Stimulated activated CD8-positive, alpha-beta memory T cell treated with anti-CD3 and anti-CD28 coated beads, Interleukin-7, amount 100 ng/mL, for 48 hours (primary cell): ENCODE results near the gene PADI6.
"Not testable (repeated sequence)": the region's sequence is repeated elsewhere in the genome, so short reads cannot be mapped to it uniquely, and the experiment has no call there.

Experiments used
- DNase-seq, 2 donors: peaks; one replicate each; pipeline ENCODE4 v3.0.0-alpha.2; 2020; ENCODE audit warnings: low read depth in 1 of 2; ENCODE audit errors: extremely low read depth in 1 of 2

Gene PADI6

DNA sequence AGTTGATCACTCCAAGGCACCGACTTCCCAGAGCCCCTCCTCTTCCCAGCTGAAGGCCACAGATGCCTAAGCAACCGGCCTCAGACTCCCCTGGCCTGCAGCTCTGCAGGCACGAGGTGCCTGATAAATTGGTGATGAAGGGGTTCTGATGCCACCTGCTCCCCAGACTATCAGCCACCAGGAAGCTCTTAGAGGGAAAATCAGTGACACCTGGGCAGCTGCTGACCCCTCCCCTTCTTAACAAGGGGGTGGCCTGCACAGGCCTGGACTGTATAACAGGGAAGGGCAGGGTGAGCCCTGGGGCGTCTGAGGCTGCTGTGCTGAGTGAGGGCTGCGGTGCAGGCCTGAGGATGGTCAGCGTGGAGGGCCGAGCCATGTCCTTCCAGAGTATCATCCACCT, at the start of gene PADI6:
Gene PADI6, plus strand, starts transcription at position 301 of the 400 bp plus-strand sequence. Its CDS starts 50 bp downstream, at position 351.
- no peak for DNase-seq

DNA sequence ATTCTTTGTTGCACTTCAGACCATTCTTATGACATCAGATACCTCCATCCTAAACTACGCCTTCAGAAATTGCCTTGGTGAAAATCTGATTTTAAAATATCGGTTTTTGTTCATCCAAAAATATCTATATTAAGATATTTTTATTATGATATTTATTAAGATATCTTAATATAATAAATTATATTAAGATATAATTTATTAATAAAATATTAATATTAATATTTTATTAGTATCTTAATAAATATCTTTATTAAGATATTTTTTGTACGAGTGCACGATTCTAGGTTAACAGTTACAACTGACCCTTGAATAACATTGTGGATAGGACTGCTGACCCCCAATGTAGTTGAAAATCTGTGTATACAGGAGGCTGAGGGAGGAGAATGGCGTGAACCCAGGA, 43.1 kb upstream of the PADI6 start:
- no peak for DNase-seq

- no peak for DNase-seq
These were observed 42.4 kb upstream of the PADI6 start for GRCh38 chr1:17329610-17330009.

- no peak for DNase-seq
These were observed 41.1 kb upstream of the PADI6 start for GRCh38 chr1:17330856-17331255.

DNA sequence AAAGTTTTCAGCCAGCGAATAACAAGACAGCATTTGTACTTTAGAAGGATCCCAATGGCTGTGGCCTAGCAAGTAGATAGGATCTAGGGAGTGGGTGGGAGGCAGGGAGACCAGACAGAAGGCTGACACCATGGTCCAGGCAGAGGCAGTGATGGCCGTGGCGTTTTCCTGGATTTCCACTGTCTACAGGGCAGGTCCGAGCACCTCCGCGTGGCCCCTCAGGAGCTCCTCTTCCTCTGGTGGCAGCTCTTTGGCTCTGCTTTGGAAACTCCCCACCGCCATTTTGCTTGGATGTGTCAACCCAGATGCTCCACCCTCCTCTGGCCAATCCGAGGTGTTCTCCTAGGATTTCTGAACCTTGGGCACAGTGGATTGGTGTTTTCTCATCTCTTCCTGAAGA, 38.9 kb upstream of the PADI6 start:
- no peak for DNase-seq

DNA sequence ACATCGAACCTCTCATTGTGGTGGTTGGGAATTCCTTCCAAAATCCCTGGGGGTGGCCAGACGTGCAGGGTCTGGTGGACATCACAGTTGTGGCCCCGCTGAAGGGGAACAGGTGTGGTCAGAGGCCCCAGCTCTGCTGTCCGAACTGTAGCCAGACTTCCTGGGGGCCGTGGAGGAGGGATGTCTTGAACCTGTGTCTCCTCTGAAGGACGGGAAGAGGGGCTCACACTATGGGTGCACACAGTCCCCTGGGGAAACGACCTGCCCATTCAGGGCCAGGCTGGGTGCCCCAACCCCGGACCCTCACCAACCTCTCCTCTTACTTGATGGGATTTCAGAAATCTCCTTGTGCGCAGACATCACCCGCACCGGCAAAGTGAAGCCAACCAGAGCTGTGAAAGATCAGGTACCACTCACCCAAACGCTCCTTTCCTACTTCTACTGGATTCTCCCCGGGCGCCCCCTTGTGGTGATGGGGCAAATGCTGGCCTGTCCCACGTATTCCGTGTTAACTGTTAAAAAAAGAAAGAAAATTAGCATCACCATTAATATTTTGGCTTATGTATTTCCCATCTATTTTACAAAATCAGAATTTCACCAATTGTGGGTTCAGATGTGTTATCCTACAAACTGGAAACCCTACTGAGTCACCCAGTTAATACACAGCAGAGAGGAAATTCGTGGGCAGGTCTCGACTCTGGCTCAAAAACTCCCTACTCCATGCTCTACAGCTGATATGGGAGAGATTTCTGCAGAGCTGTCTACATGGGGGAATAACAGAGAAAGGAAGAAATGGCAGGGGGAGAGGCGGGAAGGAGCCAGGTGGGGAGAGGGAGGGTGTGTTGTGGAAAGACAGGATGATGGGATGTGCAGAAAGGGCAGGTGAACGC, 35.9 kb upstream of the PADI6 start:
- peak; percentile 8 to 20 for DNase-seq

- DNase-seq = no peak
These were observed 33.1 kb upstream of the PADI6 start for GRCh38 chr1:17338706-17339493.

DNA sequence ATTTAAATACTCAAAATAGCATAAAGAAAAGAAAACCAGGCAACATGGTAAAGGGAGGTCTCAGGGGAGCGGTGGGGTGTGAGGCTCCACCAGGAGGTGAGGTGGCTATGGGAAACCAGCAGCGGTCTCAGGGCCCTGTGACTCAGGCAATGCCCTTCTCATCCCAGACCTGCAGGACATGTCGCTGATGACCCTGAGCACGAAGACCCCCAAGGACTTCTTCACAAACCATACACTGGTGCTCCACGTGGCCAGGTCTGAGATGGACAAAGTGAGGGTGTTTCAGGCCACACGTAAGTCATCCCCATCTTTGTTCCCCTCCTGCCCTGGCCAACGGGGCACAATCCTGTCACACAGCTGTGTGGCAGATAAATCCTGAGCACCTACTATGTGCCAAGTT, 32.5 kb upstream of the PADI6 start:
- no peak for DNase-seq

DNA sequence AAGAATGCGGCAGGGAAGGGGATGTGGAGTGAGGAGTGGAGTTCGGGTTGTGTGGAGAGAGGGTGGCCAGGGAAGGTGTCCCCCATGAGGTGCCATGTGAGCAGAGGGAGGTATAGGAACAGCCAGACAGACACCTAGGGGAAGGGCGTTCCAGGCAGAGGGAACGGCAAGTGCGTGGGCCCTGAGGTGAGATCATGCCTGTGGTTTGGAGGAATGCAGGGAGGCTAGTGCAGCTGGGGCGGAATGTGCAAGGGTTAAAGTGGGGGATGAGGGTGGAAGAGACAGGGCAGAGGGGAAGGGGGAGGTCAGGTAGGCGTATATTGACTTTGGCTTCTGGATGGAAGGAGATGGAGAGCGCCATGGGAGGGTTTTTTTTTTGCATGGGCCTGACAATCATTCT, 31.6 kb upstream of the PADI6 start:
- no peak for DNase-seq

DNA sequence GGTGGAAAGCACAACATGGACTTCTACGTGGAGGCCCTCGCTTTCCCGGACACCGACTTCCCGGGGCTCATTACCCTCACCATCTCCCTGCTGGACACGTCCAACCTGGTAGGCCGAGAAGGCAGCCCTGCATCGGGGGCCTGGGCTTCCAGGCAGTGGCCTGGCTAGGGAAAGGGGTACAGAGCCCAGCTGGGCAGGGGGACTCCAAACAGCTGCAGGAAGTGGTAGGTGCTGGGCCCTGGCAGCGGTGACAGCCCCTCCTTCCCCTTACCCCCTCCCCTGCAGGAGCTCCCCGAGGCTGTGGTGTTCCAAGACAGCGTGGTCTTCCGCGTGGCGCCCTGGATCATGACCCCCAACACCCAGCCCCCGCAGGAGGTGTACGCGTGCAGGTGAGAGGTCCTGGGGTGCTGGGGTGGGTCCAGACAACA, 30.0 kb upstream of the PADI6 start:
- DNase-seq = no peak

GRCh38 chr1:17345506-17345905, 26.5 kb upstream of the PADI6 start:
- DNase-seq = not testable (repeated sequence)

GRCh38 chr1:17346046-17346789, 25.8 kb upstream of the PADI6 start:
- DNase-seq = no peak

DNA sequence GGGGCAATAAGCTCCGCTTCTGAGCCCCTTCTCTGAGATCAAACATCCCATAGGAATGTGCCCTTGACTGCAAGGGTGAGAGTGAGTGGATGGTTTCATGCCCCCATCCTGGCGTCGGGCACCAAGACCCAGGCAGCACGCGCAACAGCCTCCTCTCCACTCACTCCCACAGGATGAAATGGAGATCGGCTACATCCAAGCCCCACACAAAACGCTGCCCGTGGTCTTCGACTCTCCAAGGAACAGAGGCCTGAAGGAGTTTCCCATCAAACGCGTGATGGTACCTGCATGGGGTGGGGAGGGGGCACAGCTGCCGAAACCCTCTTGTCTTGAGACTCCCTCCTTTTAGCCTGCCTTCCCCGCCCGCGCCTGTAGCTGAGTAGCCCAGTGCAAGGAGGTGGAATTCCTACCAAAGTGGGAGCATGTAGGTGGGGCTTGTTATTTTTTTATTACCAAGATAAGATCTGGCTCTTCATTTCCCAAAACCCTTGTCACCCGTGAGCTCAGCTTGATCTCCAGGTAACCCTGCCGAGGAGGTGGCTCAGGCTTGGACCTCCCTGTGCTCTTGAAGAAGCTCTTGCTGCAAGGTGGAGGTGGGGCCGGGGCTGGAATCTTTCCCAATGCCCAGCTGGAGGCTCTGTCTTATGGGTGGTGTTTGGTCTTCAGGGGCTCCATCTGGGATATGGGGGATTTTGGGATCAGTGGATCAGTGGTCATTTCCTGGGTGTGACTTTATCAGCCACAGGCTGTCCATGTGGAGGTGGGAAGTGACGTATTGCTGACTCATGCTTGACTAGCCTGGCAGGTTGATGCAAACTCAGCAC, 24.0 kb upstream of the PADI6 start:
- DNase-seq = no peak

- no peak for DNase-seq
These were observed 23.3 kb upstream of the PADI6 start for GRCh38 chr1:17348593-17349234.

- DNase-seq = no peak
These were observed 21.9 kb upstream of the PADI6 start for GRCh38 chr1:17350083-17350482.

- no peak for DNase-seq
These were observed 21.0 kb upstream of the PADI6 start for GRCh38 chr1:17350928-17351446.

GRCh38 chr1:17351598-17352324, 20.2 kb upstream of the PADI6 start:
- no peak for DNase-seq

- no peak for DNase-seq
These were observed 19.5 kb upstream of the PADI6 start for GRCh38 chr1:17352419-17352909.

GRCh38 chr1:17355898-17356297, 16.1 kb upstream of the PADI6 start:
- peak; percentile 7 to 23 for DNase-seq
